Stimulated activated CD8-positive, alpha-beta memory T cell treated with anti-CD3 and anti-CD28 coated beads, Interleukin-12 subunit alpha, Interleukin-12 subunit beta, amount 100 ng/mL, for 24 hours (primary cell): ENCODE results near the gene MAPK9.

ENCODE experiments used
- DNase-seq: peaks from one replicate; pipeline ENCODE4 v3.0.0-alpha.2; 2020; ENCODE audit errors: extremely low read depth

Gene MAPK9

DNA sequence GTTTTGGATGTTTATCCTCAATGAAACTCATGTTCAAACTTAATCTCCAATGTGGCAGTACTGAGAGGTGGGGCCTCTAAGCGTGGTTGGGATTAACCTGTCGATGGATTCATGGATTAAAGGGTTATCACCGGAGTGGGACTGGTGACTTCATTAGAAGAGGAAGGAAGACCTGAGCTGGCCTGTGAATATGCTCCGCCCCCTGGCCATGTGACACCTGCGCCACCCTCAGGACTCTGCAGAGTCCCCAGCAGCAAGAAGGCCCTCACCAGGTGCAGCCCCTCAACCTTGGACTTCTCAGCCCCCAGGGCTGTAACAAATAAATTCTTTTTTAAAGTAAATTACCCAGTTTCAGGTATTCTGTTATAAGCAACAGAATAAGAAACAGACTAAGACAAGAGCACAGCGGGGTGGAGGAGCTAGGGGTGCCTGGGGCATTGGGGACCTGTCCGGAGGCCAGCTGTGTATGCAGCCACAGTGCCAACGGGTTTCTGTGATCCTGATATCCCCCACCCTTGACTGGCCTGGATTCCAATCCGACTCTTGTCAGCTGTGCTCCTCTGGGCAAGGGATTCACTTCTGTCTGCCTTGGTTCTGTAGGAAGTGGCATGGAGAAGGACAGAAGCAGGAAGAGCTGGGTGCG, 3.2 kb upstream of the MAPK9 start:
- no peak for DNase-seq

GRCh38 chr5:180294411-180294810, 2.5 kb upstream of the MAPK9 start:
- no peak for DNase-seq

DNA sequence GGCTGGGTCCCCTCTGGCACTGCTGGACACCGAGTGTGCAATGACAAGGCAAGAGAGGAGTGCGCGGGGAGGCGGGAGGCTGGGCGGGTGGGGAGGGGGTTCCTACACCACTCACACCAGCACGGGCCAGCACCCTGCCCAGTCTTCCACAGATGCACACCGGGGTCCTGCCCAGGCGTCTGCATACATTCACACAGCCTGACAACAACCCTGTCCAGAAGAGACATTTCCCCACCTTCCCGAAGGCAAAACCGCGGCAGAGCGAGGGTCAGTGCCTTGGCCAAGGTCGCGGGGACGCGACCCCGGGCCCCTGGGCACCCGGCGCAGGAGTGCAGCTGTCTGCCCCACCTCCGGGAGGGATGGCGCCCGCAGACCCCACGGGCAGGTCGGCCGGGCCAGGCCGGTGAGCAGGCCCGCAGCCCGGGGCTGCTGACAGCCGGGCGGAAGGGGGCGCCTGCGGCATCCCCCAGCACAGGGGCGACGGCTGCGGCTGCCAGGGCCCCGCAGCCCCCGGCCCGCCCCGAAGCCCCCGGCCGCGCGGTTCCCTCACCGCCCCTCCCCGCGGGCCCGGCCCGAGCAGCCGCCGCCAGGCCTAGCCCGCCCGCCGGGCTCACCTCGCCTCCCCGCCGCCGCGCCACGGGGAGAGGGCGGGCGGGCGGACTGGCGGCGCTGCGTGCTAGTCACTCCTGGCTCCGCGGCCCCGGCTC, 496 bp downstream of the MAPK9 start:
- no peak for DNase-seq

DNA sequence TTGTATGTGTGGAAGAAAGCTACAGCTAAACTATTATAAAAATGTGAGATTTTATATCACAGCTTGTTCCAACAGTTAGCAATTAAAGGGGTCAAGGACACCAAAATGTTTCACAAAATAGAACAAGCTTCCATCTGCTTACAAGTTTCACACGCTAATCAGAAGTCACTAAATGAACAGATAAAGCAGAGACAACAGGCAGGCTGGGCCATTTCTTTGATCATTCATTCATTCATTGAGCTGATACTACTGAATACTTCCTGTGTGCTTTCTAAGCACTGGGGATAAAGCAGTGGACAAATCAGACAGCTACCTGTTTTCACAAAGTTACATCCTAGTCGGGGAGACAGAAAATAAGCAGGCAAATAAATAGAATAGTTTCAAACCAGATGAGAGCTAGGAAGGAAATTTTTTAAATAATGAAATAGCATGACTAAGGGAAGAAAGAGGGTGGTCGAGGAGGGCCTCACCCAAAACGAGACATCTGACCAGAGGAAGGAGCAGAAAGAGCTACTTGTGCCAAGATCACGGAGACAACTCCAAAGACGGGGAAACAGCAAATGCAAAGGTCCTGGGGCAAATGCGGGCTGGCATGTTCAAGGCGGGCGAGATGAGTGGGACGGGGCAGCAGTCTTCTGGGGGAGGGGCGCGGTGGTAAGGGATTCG, 1.2 kb downstream of the MAPK9 start:
- no peak for DNase-seq

GRCh38 chr5:180289966-180290365, 1.9 kb downstream of the MAPK9 start:
- no peak for DNase-seq

DNA sequence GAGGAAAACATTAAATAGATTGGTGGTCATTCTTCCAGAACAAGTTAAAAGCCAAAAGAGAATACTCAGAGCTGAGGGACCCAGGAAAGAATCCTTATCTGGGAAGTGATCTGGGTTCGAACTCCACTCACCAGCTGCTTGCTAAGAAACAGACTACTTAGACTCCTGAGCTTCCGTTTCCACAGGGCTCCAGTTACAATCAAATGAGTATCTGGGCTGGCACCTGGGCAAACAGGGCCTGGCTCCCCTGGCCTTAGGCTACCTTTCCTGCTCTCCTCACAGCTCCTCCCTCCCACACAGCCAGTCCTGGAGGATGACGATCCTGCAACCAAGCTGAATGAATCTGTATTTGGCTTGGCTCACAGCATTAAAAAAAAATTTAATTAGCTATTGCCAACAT, 2.5 kb downstream of the MAPK9 start:
- no peak for DNase-seq

DNA sequence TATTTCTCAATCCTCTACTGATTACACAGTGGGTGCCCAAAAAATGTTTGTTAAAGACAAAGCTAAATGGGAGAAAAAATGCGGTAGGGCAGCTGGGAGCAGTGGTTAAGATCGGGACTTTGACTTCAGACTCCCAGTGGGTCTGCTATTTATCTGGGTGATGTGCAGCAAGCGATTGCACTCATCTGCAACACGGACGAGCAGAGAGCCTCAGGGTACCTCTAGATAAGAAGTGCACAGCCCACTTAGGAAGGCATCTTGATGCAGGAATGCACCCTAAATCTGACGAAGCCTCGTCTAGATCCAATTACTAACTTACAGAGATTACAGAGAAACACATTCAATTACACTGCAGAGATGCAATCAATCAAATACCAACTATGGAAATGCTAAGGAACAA, 4.0 kb downstream of the MAPK9 start:
- no peak for DNase-seq

DNA sequence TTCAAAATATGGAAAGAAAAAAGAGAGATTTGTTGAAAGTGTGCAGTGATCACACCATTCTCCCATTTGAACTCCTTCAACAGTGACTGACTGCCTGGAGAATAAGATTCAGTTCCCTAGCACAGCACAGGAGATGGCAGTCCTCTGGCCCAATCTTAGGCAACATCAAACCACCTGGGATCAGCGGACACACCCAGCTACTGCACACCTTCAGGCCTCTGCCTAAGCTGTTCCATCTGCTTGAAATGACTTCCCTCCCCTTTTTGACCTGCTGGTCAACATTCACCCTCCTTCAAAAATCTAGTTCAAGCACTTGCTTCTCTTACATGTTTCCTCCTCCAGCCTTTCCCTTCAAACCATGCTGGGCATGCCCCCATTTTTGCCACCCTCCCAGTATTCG, 4.5 kb downstream of the MAPK9 start:
- no peak for DNase-seq

GRCh38 chr5:180284149-180284548, 7.7 kb downstream of the MAPK9 start:
- DNase-seq: no peak

- no peak for DNase-seq
Observed at GRCh38 chr5:180283026-180283615, 8.8 kb downstream of the MAPK9 start.

DNA sequence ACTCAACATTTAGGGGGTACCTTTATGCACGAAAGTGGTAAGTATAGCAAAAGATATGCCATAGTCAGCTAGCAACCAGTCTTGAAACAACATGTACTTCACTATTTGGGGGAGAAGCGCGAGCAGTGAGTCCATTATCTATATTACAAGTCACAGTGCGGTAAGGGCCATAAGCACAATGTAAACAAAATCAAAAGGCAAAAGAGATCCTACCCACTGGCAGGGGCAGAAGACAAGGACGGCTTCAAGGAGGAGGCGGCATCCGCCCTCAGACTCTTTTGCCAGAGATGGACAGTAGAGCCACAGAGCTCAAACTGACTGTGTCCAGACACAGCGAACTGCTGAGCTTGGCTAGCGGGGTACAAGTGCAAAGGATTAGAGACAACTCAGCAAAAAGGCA, 9.6 kb downstream of the MAPK9 start:
- no peak for DNase-seq

DNA sequence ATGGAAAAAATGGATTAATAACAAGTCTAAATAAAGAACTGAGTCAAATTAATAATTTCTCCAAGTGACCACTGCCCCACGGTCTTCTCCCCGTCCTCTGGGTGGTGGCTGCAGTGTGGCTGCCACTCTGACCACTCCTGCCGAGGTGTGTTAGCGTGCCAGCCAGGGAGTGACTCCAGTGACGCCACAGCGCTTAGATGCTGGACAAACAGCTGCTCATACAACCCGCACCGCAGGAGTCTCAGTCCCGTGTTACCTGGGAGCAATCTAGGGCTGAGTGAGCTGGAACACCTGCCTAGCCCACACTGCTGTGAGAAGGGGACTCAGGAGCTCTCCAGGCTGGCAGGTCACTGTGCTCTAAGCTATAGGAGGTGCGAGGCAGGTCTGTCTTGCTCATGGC, 10.2 kb downstream of the MAPK9 start:
- DNase-seq: no peak

DNA sequence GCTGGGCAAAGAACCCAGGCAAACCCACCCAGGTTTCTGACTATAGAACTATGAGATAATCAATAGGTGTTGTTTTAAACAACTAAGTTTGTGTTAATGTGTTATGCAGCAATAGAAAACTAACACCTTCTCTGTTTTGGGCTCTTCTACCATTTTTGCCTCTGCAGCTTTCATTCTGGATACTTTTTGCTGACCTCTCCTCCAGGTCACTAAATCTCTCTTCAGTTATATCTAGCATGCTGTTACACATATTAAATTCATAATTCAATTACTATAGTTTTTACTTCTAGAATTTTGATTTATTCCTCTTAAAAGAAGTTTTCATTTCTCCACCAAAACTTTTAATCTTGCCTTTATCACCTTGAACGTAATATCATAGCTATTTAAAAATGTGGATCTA, 17.2 kb downstream of the MAPK9 start:
- DNase-seq: no peak

DNA sequence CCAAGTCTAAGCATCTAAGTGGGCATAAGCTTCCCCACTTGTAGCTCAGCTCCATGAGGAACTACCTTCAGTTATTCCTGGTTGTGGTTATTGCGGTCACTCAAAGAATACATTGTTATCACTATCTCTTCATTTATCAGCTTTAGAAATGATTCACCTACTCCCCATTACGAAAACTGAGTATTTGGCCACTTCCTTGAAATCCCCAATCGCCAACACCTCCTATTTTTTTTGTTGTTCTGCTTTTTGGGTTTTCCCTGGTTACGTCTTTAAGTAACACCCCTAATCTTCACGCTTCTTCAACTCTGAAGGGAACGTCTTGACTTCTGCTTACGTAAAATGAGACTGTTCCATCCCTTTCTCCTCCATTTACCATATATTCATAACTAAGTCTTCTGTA, 20.7 kb downstream of the MAPK9 start:
- no peak for DNase-seq

DNA sequence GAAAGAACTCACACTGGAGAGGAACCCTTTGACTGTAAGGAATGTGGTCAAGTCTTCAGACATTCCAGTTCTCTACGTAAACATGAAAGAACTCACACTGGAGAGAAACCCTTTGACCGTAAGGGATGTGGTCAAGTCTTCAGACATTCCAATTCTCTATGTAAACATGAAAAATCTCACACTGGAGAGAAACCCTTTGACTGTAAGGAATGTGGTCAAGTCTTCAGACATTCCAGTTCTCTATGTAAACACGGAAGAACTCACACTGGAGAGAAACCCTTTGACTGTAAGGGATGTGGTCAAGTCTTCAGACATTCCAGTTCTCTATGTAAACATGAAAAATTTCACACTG, 32.6 kb downstream of the MAPK9 start:
- no peak for DNase-seq

DNA sequence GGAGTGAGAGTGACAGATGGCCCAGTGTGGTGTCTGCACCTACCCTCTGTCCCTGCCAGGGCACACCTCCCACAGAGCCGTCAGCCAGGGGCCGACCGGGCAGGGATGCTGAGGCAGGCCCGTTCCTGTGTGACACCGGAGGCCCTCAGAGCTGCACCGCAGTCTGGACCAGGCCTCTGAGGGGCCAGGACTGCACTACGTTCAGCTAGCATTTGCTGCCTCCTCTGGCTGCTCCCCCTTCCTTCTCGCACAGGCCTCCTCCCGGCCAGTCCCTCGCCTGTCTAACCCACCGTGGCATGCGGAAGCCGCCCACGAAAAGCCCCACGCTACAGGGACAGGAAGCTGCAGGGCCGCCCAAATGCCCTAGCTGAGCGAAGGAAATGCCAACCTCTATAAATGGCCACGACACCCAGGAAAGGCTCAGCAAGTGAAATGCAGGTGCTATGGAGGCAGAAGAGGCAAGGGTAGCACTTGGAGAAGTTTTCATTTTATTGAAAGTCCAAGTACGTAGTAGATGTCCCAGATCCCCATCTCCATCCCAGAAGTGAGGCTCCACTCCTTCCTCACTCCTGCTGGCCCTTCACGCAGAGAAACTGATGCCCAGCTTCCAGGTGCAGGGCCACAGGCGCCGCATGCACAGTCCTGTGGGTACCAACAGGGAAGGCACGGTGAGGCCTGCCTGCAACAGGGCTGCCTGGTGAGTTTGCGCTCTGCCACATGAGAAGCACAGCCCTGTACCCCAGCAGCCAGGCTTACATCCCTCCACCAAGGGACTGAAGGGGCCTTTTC, 38.7 kb downstream of the MAPK9 start:
- no peak for DNase-seq

GRCh38 chr5:180251887-180252286, 40.0 kb downstream of the MAPK9 start:
- DNase-seq: no peak

- no peak for DNase-seq
Observed at GRCh38 chr5:180251141-180251540, 40.7 kb downstream of the MAPK9 start.

DNA sequence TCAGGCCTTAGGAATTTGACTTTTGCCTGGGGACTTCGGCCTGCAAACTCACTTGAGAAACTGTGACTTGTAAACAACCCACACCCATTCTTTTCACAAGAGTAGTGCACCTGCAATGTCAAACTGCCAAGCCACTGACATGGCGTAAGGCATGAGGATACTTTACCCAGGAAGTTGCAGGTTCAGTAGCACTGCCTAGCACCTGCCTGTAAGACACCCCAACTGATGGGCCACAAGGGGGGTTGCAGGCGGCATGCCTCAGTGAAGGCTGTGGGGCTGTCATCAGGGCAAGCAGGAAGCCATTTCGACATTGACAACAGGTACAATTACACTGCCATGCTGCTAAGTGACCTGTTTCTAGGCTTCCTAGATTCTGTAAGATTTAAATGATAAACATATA, 41.6 kb downstream of the MAPK9 start:
- no peak for DNase-seq

DNA sequence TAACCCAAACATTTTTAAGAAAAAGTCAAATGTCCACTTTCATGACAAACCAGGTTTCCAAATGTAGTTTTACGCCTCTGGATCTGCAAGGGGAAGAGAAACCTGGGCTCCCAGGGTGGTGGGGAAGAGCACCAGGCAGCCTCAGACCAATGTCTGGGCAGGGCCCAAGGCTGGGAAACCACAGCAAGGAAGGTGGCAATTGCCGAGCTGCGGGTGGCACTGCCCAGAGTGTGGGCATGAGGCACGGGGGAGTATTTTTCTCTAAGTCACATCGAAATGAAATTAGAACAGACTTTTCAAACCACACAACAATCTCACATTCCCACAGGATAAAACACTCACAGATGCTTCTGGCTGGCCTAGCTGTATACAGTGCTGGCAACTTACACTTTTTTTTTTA, 50.3 kb downstream of the MAPK9 start:
- no peak for DNase-seq

DNA sequence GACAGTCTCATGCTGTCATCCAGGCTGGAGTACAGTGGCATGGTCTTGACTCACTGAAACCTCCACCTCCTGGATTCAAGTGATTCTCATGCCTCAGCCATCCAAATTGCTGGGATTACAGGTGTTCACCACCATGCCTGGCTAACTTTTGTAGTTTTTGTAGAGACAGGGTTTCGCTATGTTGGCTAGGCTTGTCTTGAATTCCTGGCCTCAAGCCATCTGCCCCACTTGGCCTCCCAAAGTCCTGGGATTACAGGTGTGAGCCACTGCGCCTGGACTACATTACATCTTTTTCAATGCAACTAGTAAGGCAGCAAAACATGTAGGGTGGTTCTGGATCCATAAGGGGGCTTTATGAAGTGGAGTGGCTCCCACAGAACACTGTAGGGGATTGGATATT, 53.3 kb downstream of the MAPK9 start:
- DNase-seq: no peak

DNA sequence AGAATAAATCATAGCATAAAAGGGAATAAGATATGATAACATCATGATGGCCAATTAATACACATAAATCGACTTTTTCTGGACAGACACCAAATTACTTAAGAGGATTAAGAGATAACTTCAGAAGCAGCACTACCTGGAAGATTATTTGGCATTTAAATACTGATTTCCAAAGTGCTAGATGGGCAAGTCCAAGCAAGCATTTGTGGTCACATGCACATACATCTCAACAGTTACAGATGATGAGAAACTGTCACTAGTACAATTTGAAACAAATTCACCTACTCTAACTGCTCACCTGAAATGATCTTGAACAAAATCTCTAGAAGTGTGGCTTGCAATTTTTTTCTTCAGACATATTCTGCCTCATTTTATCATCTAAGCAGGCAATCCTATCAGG, 56.0 kb downstream of the MAPK9 start:
- DNase-seq: no peak
